Measurements from ENCODE around the gene KCNC1. TPM values are rescaled to one million over a fixed set of nuclear protein-coding genes. Genes with fewer than 3 reads are reported as not detected.

The KCNC1 gene
- polyA plus RNA-seq, 2 of the 4 experiments (the other 2 are of a cell fraction), result 0.08 TPM; not detected in 1

- Histone ChIP-seq H3K4me3 (no peak overlapping the region), H3K27ac (no peak overlapping the region), H3K9me3 (no peaks in the 10 kb centered on the region), H3K4me1 (0 out of 3 replicates have a peak, but pooled peaks cover 4% of the 10 kb centered on the region), H3K4me2 (no peak overlapping the region)
- ChIA-PET POLR2A (no interaction called here), CTCF (interaction anchor here (0.7 to 1.4 kb wide), 4 partner anchors 31 to 211 kb away, joined by 3 to 6 read pairs (median 4); no protein-coding TSS in a partner anchor)
- ATAC-seq (peak in 1 of 2 experiments; percentile 14; a peak in 3 of 6 replicates), DNase-seq (ENCODE audit: low read depth in 1 of 2, low spot score in 1 of 2) (no peak), FAIRE-seq (no peak)
- WGBS (ENCODE audit: missing lambda C conversion rate), result 52% methylated on average over 7 of the region's 7 CpGs
- no peak for TF ChIP-seq BHLHE40 (IDR thresholded peaks at IDR 0.05; ENCODE audit: low read depth, low read length)
- TF ChIP-seq NFE2L2 (conservative IDR thresholded peaks at IDR 0.05; ENCODE audit: low read length), result no peak
- TF ChIP-seq HEYL (CRISPR knock-in tag; IDR thresholded peaks at IDR 0.05), result no peak
- TF ChIP-seq PHF8 (IDR thresholded peaks at IDR 0.05; ENCODE audit: borderline replicate concordance, low read depth), result no peak
- TF ChIP-seq, protein P1, sequence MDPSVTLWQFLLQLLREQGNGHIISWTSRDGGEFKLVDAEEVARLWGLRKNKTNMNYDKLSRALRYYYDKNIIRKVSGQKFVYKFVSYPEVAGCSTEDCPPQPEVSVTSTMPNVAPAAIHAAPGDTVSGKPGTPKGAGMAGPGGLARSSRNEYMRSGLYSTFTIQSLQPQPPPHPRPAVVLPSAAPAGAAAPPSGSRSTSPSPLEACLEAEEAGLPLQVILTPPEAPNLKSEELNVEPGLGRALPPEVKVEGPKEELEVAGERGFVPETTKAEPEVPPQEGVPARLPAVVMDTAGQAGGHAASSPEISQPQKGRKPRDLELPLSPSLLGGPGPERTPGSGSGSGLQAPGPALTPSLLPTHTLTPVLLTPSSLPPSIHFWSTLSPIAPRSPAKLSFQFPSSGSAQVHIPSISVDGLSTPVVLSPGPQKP (IDR thresholded peaks at IDR 0.05; ENCODE audit: low read depth, low read length), result no peak
- no peak for TF ChIP-seq ATOH8 (CRISPR knock-in tag; IDR thresholded peaks at IDR 0.05; ENCODE audit: low read depth)
- TF ChIP-seq KDM5A (IDR thresholded peaks at IDR 0.05), result no peak
- TF ChIP-seq EHF (CRISPR knock-in tag; IDR thresholded peaks at IDR 0.05), result no peak
- no peak for TF ChIP-seq RARB (CRISPR knock-in tag; IDR thresholded peaks at IDR 0.05)
- no peak for TF ChIP-seq SREBF2 (IDR thresholded peaks at IDR 0.05)
These were observed 32.8 kb downstream of the KCNC1 start for GRCh38 chr11:17767301-17767885.

DNA sequence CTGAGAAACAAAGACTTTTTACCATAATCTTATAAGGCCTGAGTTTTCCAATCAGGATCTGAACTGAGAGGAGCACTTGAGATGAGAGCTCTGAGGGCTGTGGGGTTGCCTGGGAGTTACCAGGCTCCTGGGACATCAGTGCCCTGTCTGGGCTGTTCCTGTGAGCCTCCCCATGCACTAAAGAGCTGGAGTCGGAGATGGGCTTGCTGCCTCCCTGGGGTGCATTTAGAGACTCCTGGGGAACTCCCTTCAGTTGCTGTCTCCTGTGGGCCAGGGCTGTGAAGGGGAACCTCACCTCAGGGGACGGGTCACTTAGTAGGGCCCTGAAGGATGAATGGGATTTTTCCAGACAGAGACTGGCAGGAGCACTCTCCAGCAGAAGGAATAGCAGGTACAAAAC, 33.3 kb downstream of the KCNC1 start:
- 0 out of 3 replicates have a peak, but pooled peaks cover 4% of the 10 kb centered on the region for H3K4me1 ChIP-seq
- no peak overlapping the region for H3K27ac ChIP-seq
- TF ChIP-seq E2F6 (IDR thresholded peaks at IDR 0.05; ENCODE audit: borderline replicate concordance, low read depth) (no peak), HOXB5 (CRISPR knock-in tag; IDR thresholded peaks at IDR 0.05) (no peak), HDAC2 (IDR thresholded peaks at IDR 0.05) (no peak), RARB (CRISPR knock-in tag; IDR thresholded peaks at IDR 0.05) (no peak), NR3C1 (IDR thresholded peaks at IDR 0.05) (no peak), CBX2 (IDR thresholded peaks at IDR 0.05; ENCODE audit: borderline replicate concordance, low read depth) (no peak), GATA3 (IDR thresholded peaks at IDR 0.05; ENCODE audit: borderline replicate concordance) (no peak), RAD21 (conservative IDR thresholded peaks at IDR 0.05 in 1 of 2, IDR thresholded peaks at IDR 0.05 in 1 of 2) (no peak), POLR2A (IDR thresholded peaks at IDR 0.05; ENCODE audit: low read length) (no peak), EHF (CRISPR knock-in tag; IDR thresholded peaks at IDR 0.05) (no peak), NFE2L2 (conservative IDR thresholded peaks at IDR 0.05; ENCODE audit: low read length) (no peak), POLR2AphosphoS2 (conservative IDR thresholded peaks at IDR 0.05; ENCODE audit: low read length) (no peak)
- ATAC-seq (no peak), DNase-seq (ENCODE audit: low read depth in 1 of 2, low spot score in 1 of 2) (no peak), FAIRE-seq (no peak)
- H3K4me3 ChIP-seq, result no peak overlapping the region
- POLR2A ChIA-PET, result no interaction called here
- no peaks in the 10 kb centered on the region for H3K9me3 ChIP-seq
- WGBS (ENCODE audit: missing lambda C conversion rate), result 68% methylated on average over 2 of the region's 2 CpGs
- CTCF ChIA-PET, result interaction anchor here (0.7 to 1.4 kb wide), 2 partner anchors 31 to 84 kb away, joined by 3 to 4 read pairs; no protein-coding TSS in a partner anchor
- no peak overlapping the region for H3K4me2 ChIP-seq

- ATAC-seq (no peak), DNase-seq (ENCODE audit: low read depth in 1 of 2, low spot score in 1 of 2) (no peak), FAIRE-seq (no peak)
- ChIA-PET CTCF (no interaction called here), POLR2A (no interaction called here)
- Histone ChIP-seq H3K4me1 (0 out of 3 replicates have a peak, but pooled peaks cover 4% of the 10 kb centered on the region), H3K27ac (no peak overlapping the region), H3K4me2 (no peak overlapping the region), H3K4me3 (no peak overlapping the region), H3K9me3 (no peaks in the 10 kb centered on the region)
- 72% methylated on average over 6 of the region's 7 CpGs for WGBS (ENCODE audit: missing lambda C conversion rate)
- TF ChIP-seq ZFP36 (IDR thresholded peaks at IDR 0.05; ENCODE audit: borderline replicate concordance, partially characterized antibody), result no peak
- no peak for TF ChIP-seq EHF (CRISPR knock-in tag; IDR thresholded peaks at IDR 0.05)
- TF ChIP-seq RFX5 (IDR thresholded peaks at IDR 0.05), result no peak
- no peak for TF ChIP-seq RCOR1 (IDR thresholded peaks at IDR 0.05; ENCODE audit: low read depth, low read length)
- TF ChIP-seq REST (IDR thresholded peaks at IDR 0.05), result no peak
- TF ChIP-seq CTCF (IDR thresholded peaks at IDR 0.05), result no peak
- TF ChIP-seq JUN (IDR thresholded peaks at IDR 0.05), result no peak
- no peak for TF ChIP-seq FOXS1 (CRISPR knock-in tag; IDR thresholded peaks at IDR 0.05)
- no peak for TF ChIP-seq ZC3H11A (IDR thresholded peaks at IDR 0.05)
- TF ChIP-seq KDM1A (IDR thresholded peaks at IDR 0.05; ENCODE audit: low read depth), result no peak
These were observed 34.0 kb downstream of the KCNC1 start for GRCh38 chr11:17768547-17768946.

Data from A549 (cell line).